Activated B cell treated with CpG ODN at 0.5 μM for 24 hours (primary cell): ENCODE results near the gene SIRT3. TPM values are rescaled to one million over a fixed set of nuclear protein-coding genes. Genes with fewer than 3 reads are reported as not detected.
A peak's percentile ranks its signal among the peaks of the same experiment; 100 is the strongest.

Experiments
- ATAC-seq: fragments of 200-7000 bp; cut with Tn5 transposase; one replicate; pipeline ENCODE4 v1.10.0; 2021; ENCODE audit warnings: low read depth, mild to moderate bottlenecking, moderate library complexity
- CTCF ChIA-PET: fragments of 350-600 bp; sonication (Branson Sonifier 250); formaldehyde crosslinking; loops from one replicate; lab custom pipeline; 2021; ENCODE audit warnings: antibody characterized with exemption; lab: Charles Lee
- POLR2A ChIA-PET: fragments of 350-600 bp; sonication (Branson Sonifier 250); formaldehyde crosslinking; loops from one replicate; lab custom pipeline; 2021; ENCODE audit warnings: antibody characterized with exemption; lab: Charles Lee
- DNase-seq: peaks from one replicate; pipeline ENCODE4 v3.0.0; 2022
- H3K27ac Mint-ChIP-seq: one replicate; pipeline ENCODE4 v1.8.0; 2020; ENCODE audit warnings: mixed read lengths
- H3K27me3 Mint-ChIP-seq: one replicate; pipeline ENCODE4 v1.8.0; 2021; ENCODE audit warnings: mixed read lengths
- H3K36me3 Mint-ChIP-seq: one replicate; pipeline ENCODE4 v1.8.0; 2021; ENCODE audit warnings: low read depth, mixed read lengths
- H3K4me1 Mint-ChIP-seq: one replicate; pipeline ENCODE4 v1.8.0; 2021; ENCODE audit warnings: mixed read lengths
- H3K4me3 Mint-ChIP-seq: one replicate; pipeline ENCODE4 v1.8.0; 2020; ENCODE audit warnings: mild to moderate bottlenecking, mixed read lengths
- H3K9me3 Mint-ChIP-seq: one replicate; pipeline ENCODE4 v1.8.0; 2020; ENCODE audit warnings: mixed read lengths
- intact Hi-C: fragments of 100-400 bp; cut with micrococcal nuclease; formaldehyde crosslinking; loops from one replicate; pipeline ENCODE4 v1.15.1; 2024
- total RNA-seq: library from RNA; stranded (reverse); gene quantifications from 2 replicates; pipeline ENCODE4 v1.2.3, GENCODE V29; 2022
- TF ChIP-seq, protein P1 (sequence below): fragments of 200-600 bp; IDR thresholded peaks from one replicate; pipeline ENCODE4 v1.8.0; 2022; ENCODE audit warnings: antibody characterized with exemption, mild to moderate bottlenecking

SIRT3 gene
- total RNA-seq, 1 donor from 2014 or later: 21.8 TPM

DNA sequence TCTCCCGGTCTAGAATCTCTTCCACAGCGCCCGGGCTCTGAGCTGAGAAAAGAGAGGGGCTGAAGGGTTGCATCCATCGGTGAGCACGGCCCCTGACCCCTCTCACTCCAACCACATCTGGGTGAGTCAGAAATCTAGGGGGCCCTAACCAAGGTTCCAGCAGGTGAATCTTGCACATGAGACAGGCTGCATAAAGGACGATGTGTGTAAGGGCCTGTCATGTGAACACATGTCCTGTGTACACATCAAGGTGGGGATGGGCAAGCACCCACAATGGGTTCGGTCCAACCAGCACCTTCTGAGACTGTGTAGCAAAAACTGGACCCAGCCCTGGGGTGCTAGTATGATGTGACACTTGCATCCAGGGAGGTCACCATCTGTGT lies 30.1 kb downstream of the SIRT3 start:
- peak; percentile 13 for DNase-seq
- Mint-ChIP-seq H3K27me3 (no peaks in the 10 kb centered on the region), H3K9me3 (no peaks in the 10 kb centered on the region), H3K4me1 (peaks cover 53% of the 10 kb centered on the region), H3K27ac (peak overlapping the region; percentile 99), H3K36me3 (peaks cover 62% of the 10 kb centered on the region), H3K4me3 (peak overlapping the region; percentile 97)
- intact Hi-C loops: loop anchor here (2.0 kb wide), 1 partner anchor 103 kb away; no protein-coding TSS in a partner anchor
- CTCF ChIA-PET: no interaction called here
- no peak for ATAC-seq
- TF ChIP-seq, protein P1, sequence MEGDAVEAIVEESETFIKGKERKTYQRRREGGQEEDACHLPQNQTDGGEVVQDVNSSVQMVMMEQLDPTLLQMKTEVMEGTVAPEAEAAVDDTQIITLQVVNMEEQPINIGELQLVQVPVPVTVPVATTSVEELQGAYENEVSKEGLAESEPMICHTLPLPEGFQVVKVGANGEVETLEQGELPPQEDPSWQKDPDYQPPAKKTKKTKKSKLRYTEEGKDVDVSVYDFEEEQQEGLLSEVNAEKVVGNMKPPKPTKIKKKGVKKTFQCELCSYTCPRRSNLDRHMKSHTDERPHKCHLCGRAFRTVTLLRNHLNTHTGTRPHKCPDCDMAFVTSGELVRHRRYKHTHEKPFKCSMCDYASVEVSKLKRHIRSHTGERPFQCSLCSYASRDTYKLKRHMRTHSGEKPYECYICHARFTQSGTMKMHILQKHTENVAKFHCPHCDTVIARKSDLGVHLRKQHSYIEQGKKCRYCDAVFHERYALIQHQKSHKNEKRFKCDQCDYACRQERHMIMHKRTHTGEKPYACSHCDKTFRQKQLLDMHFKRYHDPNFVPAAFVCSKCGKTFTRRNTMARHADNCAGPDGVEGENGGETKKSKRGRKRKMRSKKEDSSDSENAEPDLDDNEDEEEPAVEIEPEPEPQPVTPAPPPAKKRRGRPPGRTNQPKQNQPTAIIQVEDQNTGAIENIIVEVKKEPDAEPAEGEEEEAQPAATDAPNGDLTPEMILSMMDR: no peak
- POLR2A ChIA-PET: interaction anchor here (0.5 to 3.5 kb wide), 9 partner anchors 29 to 490 kb away, joined by 5 to 55 read pairs (median 18); partner anchors contain the start of genes IFITM2, PSMD13, RNH1 and SIRT3

DNA sequence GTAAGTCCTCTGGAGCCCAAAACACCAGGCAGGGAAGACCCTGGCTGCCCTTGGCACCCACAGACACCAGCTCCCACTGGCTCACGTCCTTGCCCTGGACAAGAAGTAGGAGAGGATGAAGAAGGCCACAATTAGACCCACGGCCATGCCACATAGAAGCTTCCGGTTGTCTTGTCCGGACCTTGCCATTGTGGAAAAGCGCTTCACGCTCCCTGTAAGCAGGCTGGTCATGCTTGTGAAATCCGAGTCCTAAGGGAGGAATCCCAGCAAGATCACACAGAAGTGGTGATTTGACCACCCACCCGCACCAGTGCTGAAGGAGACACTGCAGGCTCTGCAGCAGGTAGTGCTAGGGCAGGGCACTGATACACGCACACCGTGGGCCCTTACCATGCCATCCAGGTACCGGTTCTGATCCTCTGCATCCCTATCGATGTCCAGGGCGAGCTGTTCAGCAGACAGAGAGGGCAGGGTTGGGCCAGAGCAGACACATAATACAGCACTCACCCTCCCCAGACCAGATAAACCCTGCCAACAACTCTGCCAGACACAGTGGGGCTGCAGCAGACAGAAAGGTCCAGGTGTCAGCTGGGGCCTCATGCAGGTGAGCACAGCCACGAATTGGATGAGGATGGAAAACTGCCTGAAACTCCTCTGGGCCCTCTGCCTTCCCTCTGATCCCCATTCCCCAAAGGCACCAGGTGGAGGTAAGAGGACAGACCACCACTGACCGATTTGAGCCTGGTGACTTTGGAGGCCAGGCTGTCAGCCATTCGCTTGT lies 30.7 kb downstream of the SIRT3 start:
- CTCF ChIA-PET: no interaction called here
- ATAC-seq (no peak), DNase-seq (peak; percentile 8)
- Mint-ChIP-seq H3K27ac (no peak overlapping the region), H3K36me3 (peaks cover 60% of the 10 kb centered on the region), H3K4me3 (peak overlapping the region; percentile 97), H3K4me1 (peaks cover 53% of the 10 kb centered on the region), H3K9me3 (no peaks in the 10 kb centered on the region), H3K27me3 (no peaks in the 10 kb centered on the region)
- intact Hi-C loops: loop anchor here (2.0 kb wide), 1 partner anchor 103 kb away; no protein-coding TSS in a partner anchor
- POLR2A ChIA-PET: interaction anchor here (0.5 to 3.0 kb wide), 3 partner anchors 32 to 150 kb away, joined by 6 to 55 read pairs (median 26); partner anchors contain the start of genes PSMD13 and SIRT3
- TF ChIP-seq, protein P1: no peak

DNA sequence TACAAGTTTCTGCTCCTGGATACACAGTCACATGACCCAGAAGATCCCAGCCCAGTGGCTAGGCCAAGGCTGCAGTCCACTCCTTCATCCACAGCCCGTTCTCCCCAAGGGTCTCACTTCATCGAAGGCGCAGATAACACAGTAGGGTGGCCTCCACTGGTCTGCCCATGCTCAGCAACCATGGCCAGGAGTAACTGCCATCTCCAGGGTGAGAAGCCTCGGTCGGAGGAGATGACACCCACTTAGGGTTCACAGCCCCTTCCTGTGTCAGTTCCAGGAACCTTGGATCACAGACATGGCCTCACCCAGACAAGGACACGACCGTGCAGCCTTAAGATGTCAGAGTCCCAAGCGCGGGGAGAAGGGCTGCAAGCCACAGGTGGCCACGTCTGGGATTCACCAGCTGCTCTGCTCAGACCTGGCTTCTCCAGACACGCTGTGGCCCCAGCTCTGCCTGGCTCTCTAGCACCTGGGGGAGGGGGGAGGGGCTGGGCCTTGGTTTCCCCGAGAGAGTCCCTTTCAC lies 31.5 kb downstream of the SIRT3 start:
- no peak overlapping the region for H3K27ac Mint-ChIP-seq
- no peaks in the 10 kb centered on the region for H3K9me3 Mint-ChIP-seq
- peaks cover 47% of the 10 kb centered on the region for H3K4me1 Mint-ChIP-seq
- H3K4me3 Mint-ChIP-seq: peak overlapping the region; percentile 8
- TF ChIP-seq, protein P1: no peak
- intact Hi-C loops: no loop called here
- DNase-seq: peak; percentile 5
- ChIA-PET POLR2A (no interaction called here), CTCF (no interaction called here)
- ATAC-seq: no peak
- H3K27me3 Mint-ChIP-seq: no peaks in the 10 kb centered on the region
- H3K36me3 Mint-ChIP-seq: peaks cover 53% of the 10 kb centered on the region

DNA sequence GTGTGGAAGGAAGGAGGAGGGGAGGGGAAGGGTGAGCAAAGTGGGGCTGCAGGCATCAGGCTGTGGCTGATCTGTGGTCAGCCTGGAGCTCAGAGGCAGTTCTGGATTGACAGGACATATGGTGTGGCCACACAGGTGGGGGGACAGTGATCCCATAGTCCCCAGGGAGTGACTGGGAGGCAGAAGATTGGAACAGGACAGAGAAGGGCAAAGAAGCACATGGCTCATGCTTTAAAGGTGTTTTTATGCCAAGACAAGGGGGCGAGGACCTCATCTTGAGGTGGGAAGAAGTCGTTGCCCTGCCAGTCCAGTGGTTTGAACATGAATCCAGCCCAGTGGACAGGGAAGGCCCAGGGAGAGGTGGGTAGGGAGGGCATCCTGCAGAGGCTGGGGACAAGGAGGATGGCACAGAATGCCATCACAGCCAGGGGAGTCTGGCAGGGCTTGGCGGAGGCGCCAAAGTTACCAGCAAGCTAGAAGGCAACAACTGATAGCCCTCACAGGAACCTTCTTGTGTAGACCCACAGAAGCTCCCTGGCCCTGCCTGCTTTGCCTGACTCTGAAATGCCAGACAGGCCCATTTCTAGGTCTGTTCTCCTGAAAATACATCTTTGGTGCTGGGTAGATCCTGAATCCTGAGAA lies 32.1 kb downstream of the SIRT3 start:
- H3K4me3 Mint-ChIP-seq: peak overlapping the region; percentile 8
- POLR2A ChIA-PET: no interaction called here
- no peaks in the 10 kb centered on the region for H3K27me3 Mint-ChIP-seq
- H3K9me3 Mint-ChIP-seq: no peaks in the 10 kb centered on the region
- peaks cover 52% of the 10 kb centered on the region for H3K36me3 Mint-ChIP-seq
- DNase-seq: peak; percentile 12
- intact Hi-C loops: no loop called here
- no peak overlapping the region for H3K27ac Mint-ChIP-seq
- TF ChIP-seq, protein P1: no peak
- CTCF ChIA-PET: no interaction called here
- peaks cover 43% of the 10 kb centered on the region for H3K4me1 Mint-ChIP-seq
- no peak for ATAC-seq
